ENCODE data around the gene FSHB. TPM values are rescaled to one million over a fixed set of nuclear protein-coding genes. Genes with fewer than 3 reads are reported as not detected.

Gene FSHB
- not detected in 5 replicates for total RNA-seq (2022; extraction: Qiagen RNA extraction)

DNA sequence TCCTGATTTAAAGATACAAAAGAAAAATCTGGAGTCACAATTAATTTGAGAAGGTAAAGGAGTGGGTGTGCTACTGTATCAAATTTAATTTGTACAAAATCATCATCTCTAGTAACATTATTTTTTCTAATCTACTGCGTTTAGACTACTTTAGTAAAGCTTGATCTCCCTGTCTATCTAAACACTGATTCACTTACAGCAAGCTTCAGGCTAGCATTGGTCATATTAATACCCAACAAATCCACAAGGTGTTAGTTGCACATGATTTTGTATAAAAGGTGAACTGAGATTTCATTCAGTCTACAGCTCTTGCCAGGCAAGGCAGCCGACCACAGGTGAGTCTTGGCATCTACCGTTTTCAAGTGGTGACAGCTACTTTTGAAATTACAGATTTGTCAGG lies at the start of gene FSHB:
Gene FSHB, plus strand, starts transcription at position 301 of the 400 bp plus-strand sequence. CDS start 889 bp downstream, outside the sequence.

Other genes starting within 250 kb of the FSHB start
- gene KCNA4, start 214.0 kb upstream of the FSHB start, total RNA-seq (2022; extraction: Qiagen RNA extraction): not detected in 5 replicates
- gene ARL14EP, start 92.1 kb downstream of the FSHB start, total RNA-seq (2022; extraction: Qiagen RNA extraction): 12.6 to 14.8 TPM (median 13.8 TPM) in 5 replicates

Measured in A549 treated with AZD2906 at 1 μM for 4 hours (cell line).